GM18867 (cell line): Measurements from ENCODE around the gene NR1I2.

Experiments used
- ATAC-seq: cut with Tn5 transposase; IDR thresholded peaks from one replicate; pipeline ENCODE4 v1.9.1; 2021; ENCODE audit warnings: mild to moderate bottlenecking, moderate library complexity; ENCODE audit not compliant: unreplicated experiment

NR1I2 gene

DNA sequence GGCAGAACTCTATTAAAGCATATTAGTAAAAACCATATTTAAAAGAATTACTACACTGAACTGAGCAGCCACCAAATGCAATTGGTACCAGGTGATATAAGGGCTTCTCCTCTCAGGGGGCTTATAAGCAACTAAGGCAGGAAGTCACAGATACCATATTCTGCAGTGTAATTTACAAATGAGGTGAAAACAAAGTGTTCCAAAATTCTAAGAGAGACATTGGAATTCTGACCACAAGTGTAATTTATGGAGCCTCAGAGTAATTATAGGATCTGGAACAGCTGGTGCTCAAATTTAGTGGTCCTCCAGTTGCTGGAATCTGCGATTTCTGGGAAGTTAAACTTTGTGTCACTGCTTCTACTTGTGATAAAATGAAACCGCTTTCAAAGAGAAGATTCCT is 3.1 kb upstream of the NR1I2 start:
- ATAC-seq, result no peak

DNA sequence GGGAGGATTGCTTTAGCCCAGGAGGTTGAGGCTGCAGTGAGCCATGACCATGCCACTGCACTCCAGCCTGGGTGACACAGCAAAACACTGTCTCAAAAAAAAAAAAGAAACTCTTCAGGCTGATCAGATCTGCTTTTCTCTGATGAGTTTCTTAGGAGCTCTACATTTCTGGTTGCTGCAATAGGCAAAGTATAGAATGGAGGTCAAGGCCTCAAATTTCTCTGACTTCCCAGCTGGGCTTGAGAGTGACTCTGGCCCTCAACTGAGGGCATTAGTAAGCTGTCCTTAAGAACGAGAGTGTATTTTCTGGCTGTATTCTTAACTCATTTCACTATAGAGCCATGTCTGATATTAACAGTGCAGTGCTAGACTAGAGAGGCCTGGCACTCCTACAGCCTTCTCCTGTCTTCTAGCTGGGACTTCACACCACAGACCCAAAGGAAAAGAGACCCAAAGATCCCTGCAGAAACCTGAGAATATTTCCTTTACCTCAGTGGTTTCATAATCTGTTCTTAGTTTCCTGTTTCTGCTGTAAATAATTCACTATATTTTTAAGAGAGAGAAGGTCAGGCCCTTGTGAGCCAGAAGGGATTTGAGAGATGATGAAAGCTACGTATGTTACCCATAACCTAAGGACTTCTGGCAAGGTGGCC is 2.0 kb upstream of the NR1I2 start:
- peak; percentile 66 for ATAC-seq

DNA sequence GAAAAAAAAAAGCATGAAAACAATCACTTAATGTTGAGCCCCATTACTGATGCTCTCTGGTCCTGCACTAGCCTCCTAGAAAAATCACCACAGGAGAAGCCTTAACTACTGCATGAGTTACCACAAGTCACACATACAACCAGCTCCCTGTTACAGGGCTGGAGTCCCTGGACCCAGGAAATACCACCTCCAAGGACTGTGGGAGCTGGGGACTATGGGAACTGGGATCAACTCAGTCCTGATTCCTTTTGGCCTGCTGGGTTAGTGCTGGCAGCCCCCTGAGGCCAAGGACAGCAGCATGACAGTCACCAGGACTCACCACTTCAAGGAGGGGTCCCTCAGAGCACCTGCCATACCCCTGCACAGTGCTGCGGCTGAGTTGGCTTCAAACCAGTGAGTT is 559 bp downstream of the NR1I2 start:
- no peak for ATAC-seq

DNA sequence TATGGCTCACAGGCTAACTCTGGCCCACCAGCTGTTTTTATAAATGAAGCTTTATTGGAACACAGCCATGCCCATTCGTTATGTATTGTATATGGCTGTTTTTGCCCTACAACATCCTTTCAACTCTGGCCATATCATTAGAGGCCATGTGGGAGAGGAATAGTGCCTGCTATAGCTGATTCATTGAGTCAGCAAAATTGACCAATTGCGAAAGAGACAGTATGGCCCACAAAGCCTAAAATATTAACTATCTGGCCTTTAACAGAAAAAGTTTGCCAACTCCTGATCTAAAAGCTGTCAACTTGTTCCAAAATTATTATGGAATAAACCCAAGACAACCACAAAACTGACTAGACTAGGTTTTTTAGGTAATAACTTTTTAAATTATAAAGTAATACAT is 1.4 kb downstream of the NR1I2 start:
- ATAC-seq, result no peak

DNA sequence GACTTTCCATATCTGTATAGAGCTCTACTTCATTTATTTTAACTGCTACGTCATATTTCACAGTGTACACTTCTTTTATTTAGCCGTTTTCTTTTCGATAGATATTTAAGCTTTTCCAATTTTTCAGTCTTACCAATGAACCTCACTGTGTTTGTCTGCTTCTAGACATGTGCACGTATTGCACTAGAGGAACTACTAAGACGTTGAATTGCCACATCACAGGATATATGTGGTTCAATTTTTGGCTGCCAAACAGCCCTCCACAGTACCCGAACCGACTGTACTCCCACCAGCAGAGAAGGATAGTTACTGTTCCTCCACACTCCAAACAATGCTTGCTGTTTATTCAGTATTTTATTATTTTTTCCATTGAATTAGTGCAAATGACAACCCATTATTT is 2.0 kb downstream of the NR1I2 start:
- no peak for ATAC-seq

DNA sequence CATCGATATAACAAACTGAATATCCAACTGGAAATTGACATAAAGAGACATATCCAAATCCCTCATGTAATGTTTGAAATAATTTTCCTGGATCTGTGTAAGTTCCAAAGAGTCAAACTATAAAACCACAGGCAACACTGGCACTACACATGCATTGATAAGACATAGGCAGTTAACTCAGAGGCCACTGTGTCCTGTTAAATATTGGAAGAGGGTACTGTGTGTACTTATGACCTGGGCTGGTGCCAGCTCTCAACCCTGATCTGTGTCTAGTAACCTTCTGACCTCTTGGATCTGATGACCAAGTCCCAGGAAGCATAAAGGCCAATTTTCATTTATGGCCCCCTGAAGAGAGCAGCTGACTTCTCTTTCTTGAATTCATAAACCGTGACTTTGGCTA is 4.5 kb downstream of the NR1I2 start:
- no peak for ATAC-seq

DNA sequence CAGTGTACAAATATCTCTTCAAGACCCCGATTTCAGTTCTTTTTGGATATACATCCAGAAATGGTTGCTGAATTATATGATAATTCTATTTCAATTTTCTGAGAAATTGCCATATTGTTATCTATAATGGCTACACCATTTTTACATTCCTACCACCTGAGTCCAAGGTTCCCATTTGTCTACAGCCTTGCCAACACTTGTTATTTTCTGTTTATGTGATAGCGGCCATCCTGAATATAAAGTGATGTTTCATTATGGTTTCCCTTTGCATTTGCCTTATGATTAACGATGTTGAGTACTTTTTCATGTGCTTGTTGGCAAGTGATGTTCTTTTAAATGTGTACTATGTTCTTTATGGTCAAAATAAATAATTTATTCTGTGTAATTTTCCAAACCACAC is 8.5 kb downstream of the NR1I2 start:
- ATAC-seq, result no peak

DNA sequence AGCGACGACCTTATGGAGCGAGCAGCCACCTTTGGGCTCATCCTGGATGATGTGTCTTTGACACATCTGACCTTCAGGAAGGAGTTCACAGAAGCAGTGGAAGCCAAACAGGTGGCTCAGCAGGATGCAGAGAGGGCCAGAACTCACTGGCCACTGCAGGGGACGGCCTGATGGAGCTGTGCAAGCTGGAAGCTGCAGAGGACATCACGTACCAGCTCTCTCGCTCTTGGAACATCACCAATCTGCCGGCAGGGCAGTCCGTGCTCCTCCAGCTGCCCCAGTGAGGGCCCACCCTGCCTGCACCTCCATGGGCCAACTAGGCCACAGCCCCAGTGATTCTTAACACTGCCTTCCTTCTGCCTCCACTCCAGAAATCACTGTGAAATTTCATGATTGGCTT is 10.4 kb downstream of the NR1I2 start:
- ATAC-seq, result no peak

DNA sequence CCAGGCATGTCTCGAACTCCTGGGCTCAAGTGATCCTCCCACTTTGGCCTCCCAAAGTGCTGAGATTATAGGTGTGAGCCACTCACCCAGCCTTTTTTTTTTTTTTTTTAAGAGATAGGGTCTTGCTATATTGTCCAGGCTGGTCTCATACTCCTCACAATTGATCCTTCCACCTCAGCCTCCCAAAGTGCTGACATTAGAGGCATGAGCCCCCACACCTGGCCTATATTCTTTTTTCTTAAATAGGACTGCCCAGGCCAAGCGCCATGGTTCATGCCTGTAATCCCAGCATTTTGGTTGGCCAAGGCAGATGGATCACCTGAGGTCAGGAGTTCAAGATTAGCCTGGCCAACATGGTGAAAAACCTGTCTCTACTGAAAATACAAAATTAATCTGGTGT is 12.5 kb downstream of the NR1I2 start:
- no peak for ATAC-seq

DNA sequence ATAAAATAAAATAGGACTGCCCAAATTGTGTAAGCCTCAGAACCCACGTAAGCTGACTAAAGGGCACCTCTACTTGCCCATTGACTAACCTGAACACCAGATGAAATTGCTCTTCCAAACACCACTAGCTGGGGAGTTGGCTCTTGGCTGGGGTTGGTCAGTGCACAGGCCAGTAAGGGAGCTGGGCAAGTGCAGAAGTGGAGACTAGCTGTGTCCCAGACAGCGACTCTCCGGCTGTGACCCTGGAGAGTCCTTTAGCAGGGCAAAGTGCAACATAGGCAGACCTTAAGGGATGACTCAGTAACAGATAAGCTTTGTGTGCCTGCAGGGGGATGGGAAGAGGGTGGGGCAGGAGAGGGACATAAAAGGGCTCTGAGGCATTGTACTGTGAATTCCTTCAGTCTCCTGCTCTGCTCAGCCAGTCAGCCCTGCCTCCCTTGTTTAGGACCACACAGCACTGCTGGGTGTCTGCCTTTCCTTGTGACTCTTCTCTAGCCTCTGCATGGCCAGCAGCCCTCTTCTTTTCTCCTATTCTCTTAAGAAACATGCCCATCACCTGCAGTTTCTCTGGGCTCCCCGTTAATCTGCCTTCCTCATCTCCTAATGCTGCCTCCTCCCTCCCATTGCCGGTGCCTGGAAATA is 13.2 kb downstream of the NR1I2 start:
- no peak for ATAC-seq

DNA sequence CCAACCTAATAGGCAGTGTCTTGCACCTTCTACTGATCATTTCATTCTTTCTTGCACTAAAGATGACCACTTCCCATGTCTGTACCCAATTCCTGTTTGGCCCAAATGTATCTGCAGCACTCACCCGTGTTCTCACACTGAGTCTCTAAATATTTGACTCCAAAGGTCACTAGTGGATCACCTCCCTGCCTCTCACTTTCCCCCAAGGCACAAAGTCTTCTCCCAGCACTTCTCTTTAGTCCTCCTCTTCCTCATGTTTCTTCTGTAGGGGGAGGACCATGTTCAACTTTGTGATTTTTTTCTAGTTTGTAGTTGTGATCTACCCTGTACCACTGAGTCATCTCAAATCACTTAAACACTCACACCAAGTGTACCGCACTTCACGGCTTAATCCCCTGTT is 13.9 kb downstream of the NR1I2 start:
- ATAC-seq, result no peak

DNA sequence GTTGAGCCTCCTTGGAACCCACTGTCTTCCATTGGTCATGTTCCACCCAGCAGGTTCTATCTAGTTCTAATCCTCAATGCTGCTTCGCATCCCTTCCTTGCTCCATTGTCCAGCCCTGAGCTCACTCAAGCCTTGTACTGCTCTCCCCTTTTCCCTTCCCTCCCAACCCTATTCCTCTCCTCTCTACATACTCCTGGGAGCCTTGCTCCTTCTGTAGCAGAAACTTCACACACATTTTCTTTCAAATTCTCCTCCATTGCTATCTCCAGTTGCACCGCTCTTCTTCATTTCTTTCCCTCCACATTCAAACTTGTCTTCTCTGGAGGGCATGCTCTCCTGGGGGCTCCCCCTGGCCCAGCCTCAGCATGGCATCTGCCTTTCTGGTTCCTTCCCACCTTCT is 14.5 kb downstream of the NR1I2 start:
- no peak for ATAC-seq

DNA sequence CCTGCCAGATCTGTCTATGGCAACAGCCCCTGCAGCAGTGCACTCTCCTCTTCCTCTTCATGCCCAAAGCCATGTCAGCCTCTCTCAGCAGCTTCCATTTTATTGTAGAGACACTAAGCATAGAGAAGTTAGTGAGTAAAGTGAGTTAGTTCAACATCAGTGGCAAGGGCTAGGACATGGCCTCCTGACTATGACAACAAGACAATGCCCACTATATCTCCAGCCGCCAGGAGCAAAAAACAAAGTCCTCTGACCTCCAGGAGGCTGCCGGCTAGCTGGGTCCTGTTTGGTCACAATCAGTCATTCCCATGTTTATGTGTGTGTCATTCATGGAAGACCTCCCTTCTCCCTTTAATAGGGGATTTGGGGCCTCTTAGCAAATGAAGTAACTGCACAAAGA is 14.9 kb downstream of the NR1I2 start:
- ATAC-seq, result no peak

DNA sequence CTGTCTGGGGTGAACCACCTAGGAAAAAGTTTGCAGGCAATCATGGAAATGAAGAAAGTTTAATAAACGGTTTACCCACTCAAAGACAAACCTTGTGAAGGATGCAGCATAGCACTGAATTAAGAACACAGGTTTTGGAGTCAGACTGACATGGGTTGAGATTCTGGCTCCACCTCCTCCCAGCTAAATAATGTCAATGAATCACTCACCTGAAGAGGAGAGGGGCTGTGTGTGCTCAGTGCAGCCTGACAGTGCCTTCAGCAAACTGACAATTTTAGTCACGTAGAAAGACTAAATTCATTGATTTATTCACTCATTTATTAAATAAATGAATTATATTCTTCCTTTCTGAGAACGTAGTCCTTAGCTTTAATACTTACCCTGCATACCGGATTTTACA is 18.9 kb downstream of the NR1I2 start:
- no peak for ATAC-seq

DNA sequence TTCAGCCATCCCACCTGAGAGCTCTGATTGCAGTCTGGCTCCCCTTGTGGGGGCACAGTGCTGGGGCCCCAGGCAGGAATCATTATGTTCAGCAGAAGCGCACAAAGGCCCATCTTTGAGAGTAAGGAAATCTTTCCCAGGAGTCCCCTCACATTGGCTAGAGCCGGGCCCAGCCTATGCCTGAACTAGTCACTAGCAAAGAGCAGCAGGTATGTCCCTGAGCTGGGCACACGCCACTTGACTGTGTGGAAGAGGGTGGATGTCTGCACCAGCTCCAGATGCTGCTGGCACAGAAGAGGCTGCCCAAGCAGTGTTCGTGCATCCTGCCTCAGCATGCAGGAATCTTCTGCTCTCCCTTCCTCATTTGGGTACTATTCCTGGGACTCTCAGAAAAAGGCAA is 26.3 kb downstream of the NR1I2 start:
- no peak for ATAC-seq

DNA sequence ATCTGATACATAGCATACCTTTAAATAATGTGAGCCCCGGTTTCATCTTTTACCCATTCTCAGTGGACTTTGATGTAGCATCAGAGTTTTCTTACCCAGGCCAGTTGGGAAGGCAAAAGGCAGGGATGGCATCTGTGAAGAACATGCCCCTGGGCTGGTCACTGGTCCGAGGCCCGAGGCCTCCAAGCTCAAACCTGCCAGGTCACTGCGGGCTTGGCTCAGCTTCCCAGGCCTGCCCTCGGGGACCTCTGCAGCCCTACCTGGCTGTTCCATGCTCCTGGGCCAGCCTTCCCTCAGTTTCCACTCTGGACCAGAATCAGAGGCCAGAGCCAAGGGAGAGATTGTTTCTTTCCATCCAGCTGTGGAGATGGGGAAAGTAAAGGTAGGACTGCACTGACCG is 26.9 kb downstream of the NR1I2 start:
- ATAC-seq, result no peak

DNA sequence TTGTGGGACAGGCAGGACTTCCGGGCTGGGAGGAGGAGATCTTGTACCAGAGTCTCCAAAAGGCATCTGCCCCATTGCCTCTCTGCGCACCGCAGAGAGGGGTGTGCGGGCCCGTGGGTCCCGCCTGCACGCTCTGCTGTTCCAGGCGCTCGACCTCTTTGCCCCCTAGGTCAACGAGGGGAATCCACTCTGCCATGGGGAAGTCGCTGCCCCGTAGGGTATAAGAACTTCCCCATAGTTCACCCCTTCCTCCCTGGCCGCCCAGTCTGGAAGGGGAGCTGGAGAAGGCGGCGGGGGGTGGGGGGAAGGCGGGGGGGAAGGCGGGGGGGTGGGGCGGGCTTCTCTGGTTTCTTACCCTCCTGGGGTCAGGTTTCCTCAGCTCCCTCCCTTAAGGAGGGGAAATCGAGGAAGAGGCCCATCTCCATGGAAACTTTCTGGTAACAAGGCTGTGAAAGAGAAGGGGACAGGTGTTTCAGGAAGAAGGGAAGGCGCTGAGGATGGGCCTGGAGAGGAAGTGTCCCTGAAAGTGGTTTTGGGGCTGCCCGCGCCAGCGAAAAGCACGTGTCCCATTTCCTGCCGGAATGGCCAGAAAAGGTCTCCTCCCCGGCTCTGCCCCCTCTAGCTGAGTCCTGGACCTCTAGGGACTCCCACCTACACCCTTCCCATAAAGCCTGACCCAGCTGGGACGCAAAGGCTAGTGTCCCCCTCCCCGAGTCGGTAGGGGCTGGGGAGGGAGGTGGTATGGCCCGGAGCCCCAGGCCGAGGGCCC is 27.5 kb downstream of the NR1I2 start:
- ATAC-seq, result no peak

DNA sequence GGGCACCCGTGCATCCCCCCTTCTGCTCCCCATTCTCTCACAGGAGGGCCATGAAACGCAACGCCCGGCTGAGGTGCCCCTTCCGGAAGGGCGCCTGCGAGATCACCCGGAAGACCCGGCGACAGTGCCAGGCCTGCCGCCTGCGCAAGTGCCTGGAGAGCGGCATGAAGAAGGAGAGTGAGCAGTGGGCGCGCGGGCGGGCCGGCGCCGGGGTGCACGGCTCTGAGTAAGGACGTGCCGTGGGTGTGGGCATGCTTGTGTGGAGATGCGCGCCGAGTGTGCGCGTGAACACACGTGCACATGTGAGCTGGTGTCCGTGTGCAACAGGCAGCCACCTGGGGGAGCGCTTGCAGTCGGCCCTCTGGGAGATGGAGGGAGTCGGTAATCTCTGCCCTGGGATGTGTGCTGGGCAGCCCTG is 28.1 kb downstream of the NR1I2 start:
- ATAC-seq, result peak; percentile 89

DNA sequence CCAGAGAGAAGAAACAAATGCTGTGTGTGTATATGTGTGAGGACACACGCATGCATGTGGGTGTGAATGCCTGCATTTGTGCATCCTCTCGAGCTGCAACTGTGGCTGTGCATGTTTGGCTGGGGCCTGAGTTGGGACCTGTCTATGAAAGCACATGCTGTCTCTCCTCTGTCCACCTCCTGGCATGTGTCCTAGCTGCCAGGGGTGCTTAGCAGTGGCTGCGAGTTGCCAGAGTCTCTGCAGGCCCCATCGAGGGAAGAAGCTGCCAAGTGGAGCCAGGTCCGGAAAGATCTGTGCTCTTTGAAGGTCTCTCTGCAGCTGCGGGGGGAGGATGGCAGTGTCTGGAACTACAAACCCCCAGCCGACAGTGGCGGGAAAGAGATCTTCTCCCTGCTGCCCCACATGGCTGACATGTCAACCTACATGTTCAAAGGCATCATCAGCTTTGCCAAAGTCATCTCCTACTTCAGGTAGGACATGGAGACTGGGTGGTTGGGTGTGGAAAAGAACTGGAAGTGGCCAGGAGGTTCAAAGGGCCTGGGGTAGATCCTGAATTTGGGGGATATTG is 30.7 kb downstream of the NR1I2 start:
- no peak for ATAC-seq

DNA sequence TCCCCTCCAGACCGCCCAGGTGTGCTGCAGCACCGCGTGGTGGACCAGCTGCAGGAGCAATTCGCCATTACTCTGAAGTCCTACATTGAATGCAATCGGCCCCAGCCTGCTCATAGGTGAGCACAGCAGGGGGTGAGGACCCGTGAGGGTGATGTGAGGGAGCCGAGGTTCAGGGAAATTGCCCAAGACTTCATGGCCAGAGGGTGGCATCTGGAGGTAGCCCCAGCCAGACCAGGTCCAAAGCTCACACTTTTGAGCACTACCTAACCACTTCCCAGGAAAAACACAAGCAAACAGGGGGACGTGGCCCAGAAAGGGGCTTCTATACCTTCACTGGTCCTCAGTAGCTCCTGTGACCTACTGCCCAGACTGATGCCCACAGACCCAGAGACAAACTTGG is 33.8 kb downstream of the NR1I2 start:
- no peak for ATAC-seq

DNA sequence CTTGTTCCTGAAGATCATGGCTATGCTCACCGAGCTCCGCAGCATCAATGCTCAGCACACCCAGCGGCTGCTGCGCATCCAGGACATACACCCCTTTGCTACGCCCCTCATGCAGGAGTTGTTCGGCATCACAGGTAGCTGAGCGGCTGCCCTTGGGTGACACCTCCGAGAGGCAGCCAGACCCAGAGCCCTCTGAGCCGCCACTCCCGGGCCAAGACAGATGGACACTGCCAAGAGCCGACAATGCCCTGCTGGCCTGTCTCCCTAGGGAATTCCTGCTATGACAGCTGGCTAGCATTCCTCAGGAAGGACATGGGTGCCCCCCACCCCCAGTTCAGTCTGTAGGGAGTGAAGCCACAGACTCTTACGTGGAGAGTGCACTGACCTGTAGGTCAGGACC is 35.2 kb downstream of the NR1I2 start:
- no peak for ATAC-seq
